ENCODE results near the gene SAMD4B.

Gene SAMD4B

GRCh38 chr19:39397360-39398296 is 55.4 kb downstream of the SAMD4B start:
- DNase-seq = peak; percentile 96

- DNase-seq = no peak
Measured at GRCh38 chr19:39398297-39398864, 56.2 kb downstream of the SAMD4B start.

- DNase-seq = no peak
Measured at GRCh38 chr19:39399668-39400050, 57.4 kb downstream of the SAMD4B start.

GRCh38 chr19:39400061-39400460 is 57.8 kb downstream of the SAMD4B start:
- no peak for DNase-seq

GRCh38 chr19:39401070-39401548 is 58.9 kb downstream of the SAMD4B start:
- no peak for DNase-seq

- DNase-seq = peak; percentile 83
Measured at GRCh38 chr19:39401549-39402345, 59.5 kb downstream of the SAMD4B start.

GRCh38 chr19:39402346-39403300 is 60.4 kb downstream of the SAMD4B start:
- DNase-seq = peak; percentile 97

- peak; percentile 100 for DNase-seq
Measured at GRCh38 chr19:39403331-39404312, 61.4 kb downstream of the SAMD4B start.

- peak; percentile 78 for DNase-seq
Measured at GRCh38 chr19:39405261-39405957, 63.2 kb downstream of the SAMD4B start.

- DNase-seq = peak; percentile 59
Measured at GRCh38 chr19:39405958-39406655, 63.9 kb downstream of the SAMD4B start.

- DNase-seq = peak; percentile 94
Measured at GRCh38 chr19:39406656-39407409, 64.6 kb downstream of the SAMD4B start, which contains the start of gene ZFP36. Gene ZFP36, plus strand, starts transcription at chr19:39406847. Its CDS starts 58 bp downstream, at chr19:39406905.

- no peak for DNase-seq
Measured at GRCh38 chr19:39407410-39407659, 65.1 kb downstream of the SAMD4B start.

- peak; percentile 82 for DNase-seq
Measured at GRCh38 chr19:39407660-39408391, 65.6 kb downstream of the SAMD4B start.

- peak; percentile 70 for DNase-seq
Measured at GRCh38 chr19:39408392-39409207, 66.4 kb downstream of the SAMD4B start.

GRCh38 chr19:39409208-39410016 is 67.2 kb downstream of the SAMD4B start:
- peak; percentile 99 for DNase-seq

Measured in DMS53 (cell line).